OCI-LY7 (cell line): Measurements from ENCODE around the gene MGME1. TPM values are rescaled to one million over a fixed set of nuclear protein-coding genes. Genes with fewer than 3 reads are reported as not detected.

ENCODE experiments used
- small RNA-seq: library from RNA; depleted of rRNA; stranded (forward); fragments of <200 nt; gene quantifications from one replicate; pipeline ENCODE3, GENCODE V24; 2014
- total RNA-seq, 2 experiments: library from RNA; depleted of rRNA in 1 of 2; stranded (reverse); fragments of >200 nt in 1 of 2; shearing (Covaris generic) in 1 of 2; gene quantifications; 2 replicates each; pipeline ENCODE4 v1.2.3, GENCODE V29; 2014 to 2022

MGME1 gene
- total RNA-seq, 2 experiments from 2014 or later = 46.6 to 80.1 TPM

Small RNAs within 50 kb of the gene (small RNA-seq; reads per million reads assigned to genes)
- 406 reads per million, percentile 99 among the genes with 10 or more reads in this experiment for gene SNORD17

Other genes with a start within 250 kb of the MGME1 start
- 183 and 204 TPM in 2 replicates for gene SNX5, start 224 bp upstream of the MGME1 start, total RNA-seq (2014; rRNA removed; shearing (Covaris generic))
- 263 and 274 TPM in 2 replicates for gene SNX5, start 224 bp upstream of the MGME1 start, total RNA-seq (2022)
- not detected in 2 replicates for gene OVOL2, start 88.9 kb downstream of the MGME1 start, total RNA-seq (2014; rRNA removed; shearing (Covaris generic))
- not detected in 2 replicates for gene OVOL2, start 88.9 kb downstream of the MGME1 start, total RNA-seq (2022)
- 13.1 and 14.9 TPM in 2 replicates for gene KAT14, start 168.8 kb downstream of the MGME1 start, total RNA-seq (2014; rRNA removed; shearing (Covaris generic))
- gene KAT14, start 168.8 kb downstream of the MGME1 start, total RNA-seq (2022) = 18.8 and 19.6 TPM in 2 replicates
- gene PET117, start 168.8 kb downstream of the MGME1 start, total RNA-seq (2014; rRNA removed; shearing (Covaris generic)) = 13.1 and 15.7 TPM in 2 replicates
- 19.4 and 20.9 TPM in 2 replicates for gene PET117, start 168.8 kb downstream of the MGME1 start, total RNA-seq (2022)